Caco-2 (cell line): ENCODE data around the gene INPP4B. TPM values are rescaled to one million over a fixed set of nuclear protein-coding genes. Genes with fewer than 3 reads are reported as not detected.

ENCODE experiments used
- BruUV-seq: library from RNA; stranded (reverse); fragments of 400-500 nt; replicated peaks from 2 replicates; lab custom pipeline; 2021; lab: Mats Ljungman, UMichigan
- CTCF ChIA-PET: fragments of 300-600 bp; sonication (Branson Sonifier 250); formaldehyde crosslinking; loops from one replicate; lab custom pipeline; 2022; ENCODE audit warnings: antibody characterized with exemption; lab: Charles Lee
- POLR2A ChIA-PET: fragments of 300-600 bp; sonication (Branson Sonifier 250); formaldehyde crosslinking; loops from one replicate; lab custom pipeline; 2022; ENCODE audit warnings: antibody characterized with exemption; lab: Charles Lee
- DNase-seq, 2 experiments: peaks; one replicate each; pipeline versions ENCODE4 v3.0.0 to v3.0.0-alpha.2; 2020 to 2022
- H3K27me3 ChIP-seq: replicated peaks from 2 replicates; pipeline ENCODE4 v1.6.0; 2011; ENCODE audit warnings: low read length; ENCODE audit not compliant: control insufficient read depth, insufficient read depth
- H3K36me3 ChIP-seq: 2 replicates; pipeline ENCODE4 v1.5.1; 2011; ENCODE audit warnings: low read length; ENCODE audit not compliant: control insufficient read depth, insufficient read depth
- H3K4me1 ChIP-seq: fragments of 250-450 bp; sonication (Bioruptor Pico); 2 replicates; pipeline ENCODE4 v1.5.1; 2020; ENCODE audit warnings: mild to moderate bottlenecking
- H3K4me3 ChIP-seq: 2 replicates; pipeline ENCODE4 v1.5.1; 2011; ENCODE audit warnings: low read depth, mild to moderate bottlenecking, control low read depth, low read length
- H3K9me3 ChIP-seq: fragments of 250-450 bp; sonication (Bioruptor Pico); 2 replicates; pipeline ENCODE4 v1.5.1; 2020; ENCODE audit warnings: mild to moderate bottlenecking, moderate library complexity
- H3K27ac Mint-ChIP-seq: one replicate; pipeline ENCODE4 v1.8.0; 2022; ENCODE audit warnings: mixed read lengths; ENCODE audit not compliant: unreplicated experiment
- H3K27me3 Mint-ChIP-seq: one replicate; pipeline ENCODE4 v1.8.0; 2022; ENCODE audit warnings: mixed read lengths; ENCODE audit not compliant: insufficient read depth, unreplicated experiment
- H3K36me3 Mint-ChIP-seq: one replicate; pipeline ENCODE4 v1.8.0; 2022; ENCODE audit warnings: mild to moderate bottlenecking, mixed read lengths; ENCODE audit not compliant: insufficient read depth, unreplicated experiment
- H3K4me1 Mint-ChIP-seq: one replicate; pipeline ENCODE4 v1.8.0; 2022; ENCODE audit warnings: low read depth, mixed read lengths; ENCODE audit not compliant: unreplicated experiment
- H3K4me3 Mint-ChIP-seq: one replicate; pipeline ENCODE4 v1.8.0; 2022; ENCODE audit warnings: mild to moderate bottlenecking, moderate library complexity, mixed read lengths; ENCODE audit not compliant: unreplicated experiment
- H3K9me3 Mint-ChIP-seq: one replicate; pipeline ENCODE4 v1.8.0; 2022; ENCODE audit warnings: mixed read lengths; ENCODE audit not compliant: unreplicated experiment
- intact Hi-C: fragments of 100-400 bp; cut with micrococcal nuclease; formaldehyde crosslinking; loops from one replicate; pipeline ENCODE4 v1.10.0; 2022; ENCODE audit not compliant: unreplicated experiment
- total RNA-seq: library from RNA; stranded (reverse); gene quantifications from 2 replicates; pipeline ENCODE4 v1.2.3, GENCODE V29; 2022
- TF ChIP-seq, protein P1 (sequence below), 2 experiments: fragments of 200-600 bp in 1 of 2; IDR thresholded peaks; 1 replicate in 1 of 2; 2 replicates in 1 of 2; pipeline versions ENCODE4 v1.5.1 to v1.8.0; 2011 to 2022; ENCODE audit warnings: antibody characterized with exemption in 1 of 2, control low read depth in 1 of 2, inconsistent platforms in 1 of 2, low read depth in 1 of 2, low read length in 1 of 2, mild to moderate bottlenecking in 1 of 2, moderate library complexity in 1 of 2; ENCODE audit not compliant: insufficient read depth in 1 of 2, severe bottlenecking in 1 of 2, unreplicated experiment in 1 of 2

Gene INPP4B
- total RNA-seq, 1 experiment from 2014 or later: 10.3 TPM

DNA sequence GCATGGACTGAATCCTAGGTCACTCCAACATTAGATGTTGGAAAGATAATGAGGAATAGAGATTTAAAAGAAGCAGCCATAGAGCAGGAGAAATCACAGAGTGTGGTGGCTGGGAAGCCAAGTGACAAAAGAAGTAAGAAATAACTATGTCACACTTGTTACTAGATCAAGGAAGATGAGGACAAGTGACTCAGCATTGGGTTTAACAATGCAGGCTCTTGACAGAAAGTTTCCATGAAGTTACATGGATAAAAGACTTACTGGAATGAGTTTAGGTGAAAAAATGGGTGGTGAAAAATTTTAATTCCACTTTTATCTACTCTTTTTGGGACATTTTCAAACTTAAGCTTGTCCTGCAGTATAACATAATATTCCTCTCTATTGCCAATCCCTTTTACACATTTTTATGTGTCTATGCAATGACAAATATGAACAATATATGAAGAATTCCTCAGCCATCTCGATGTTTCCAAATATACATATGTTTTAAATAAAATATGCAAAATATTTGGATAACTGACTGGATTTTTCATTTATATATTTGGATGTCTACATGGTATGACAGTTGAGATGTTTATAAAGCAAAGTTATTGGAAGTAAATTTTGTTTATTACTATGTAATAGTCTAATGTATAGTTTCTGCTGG is 747.1 kb downstream of the INPP4B start:
- intact Hi-C loops: no loop called here
- H3K36me3 ChIP-seq: no peaks in the 10 kb centered on the region
- no peak overlapping the region for H3K27ac Mint-ChIP-seq
- ChIA-PET POLR2A (no interaction called here), CTCF (no interaction called here)
- H3K4me3 ChIP-seq: no peak overlapping the region
- no peak overlapping the region for H3K4me3 Mint-ChIP-seq
- H3K9me3 ChIP-seq: no peaks in the 10 kb centered on the region
- H3K27me3 Mint-ChIP-seq: no peaks in the 10 kb centered on the region
- H3K27me3 ChIP-seq: no peaks in the 10 kb centered on the region
- no peaks in the 10 kb centered on the region for H3K36me3 Mint-ChIP-seq
- H3K4me1 ChIP-seq: no peaks in the 10 kb centered on the region
- no peaks in the 10 kb centered on the region for H3K4me1 Mint-ChIP-seq
- BruUV-seq: no TSS peak
- no peaks in the 10 kb centered on the region for H3K9me3 Mint-ChIP-seq
- DNase-seq: no peak
- TF ChIP-seq, protein P1, sequence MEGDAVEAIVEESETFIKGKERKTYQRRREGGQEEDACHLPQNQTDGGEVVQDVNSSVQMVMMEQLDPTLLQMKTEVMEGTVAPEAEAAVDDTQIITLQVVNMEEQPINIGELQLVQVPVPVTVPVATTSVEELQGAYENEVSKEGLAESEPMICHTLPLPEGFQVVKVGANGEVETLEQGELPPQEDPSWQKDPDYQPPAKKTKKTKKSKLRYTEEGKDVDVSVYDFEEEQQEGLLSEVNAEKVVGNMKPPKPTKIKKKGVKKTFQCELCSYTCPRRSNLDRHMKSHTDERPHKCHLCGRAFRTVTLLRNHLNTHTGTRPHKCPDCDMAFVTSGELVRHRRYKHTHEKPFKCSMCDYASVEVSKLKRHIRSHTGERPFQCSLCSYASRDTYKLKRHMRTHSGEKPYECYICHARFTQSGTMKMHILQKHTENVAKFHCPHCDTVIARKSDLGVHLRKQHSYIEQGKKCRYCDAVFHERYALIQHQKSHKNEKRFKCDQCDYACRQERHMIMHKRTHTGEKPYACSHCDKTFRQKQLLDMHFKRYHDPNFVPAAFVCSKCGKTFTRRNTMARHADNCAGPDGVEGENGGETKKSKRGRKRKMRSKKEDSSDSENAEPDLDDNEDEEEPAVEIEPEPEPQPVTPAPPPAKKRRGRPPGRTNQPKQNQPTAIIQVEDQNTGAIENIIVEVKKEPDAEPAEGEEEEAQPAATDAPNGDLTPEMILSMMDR (IDR thresholded peaks at IDR 0.05; ENCODE audit: insufficient read depth in 1 of 2, low read depth in 1 of 2, low read length in 1 of 2, severe bottlenecking in 1 of 2, unreplicated experiment in 1 of 2): no peak

DNA sequence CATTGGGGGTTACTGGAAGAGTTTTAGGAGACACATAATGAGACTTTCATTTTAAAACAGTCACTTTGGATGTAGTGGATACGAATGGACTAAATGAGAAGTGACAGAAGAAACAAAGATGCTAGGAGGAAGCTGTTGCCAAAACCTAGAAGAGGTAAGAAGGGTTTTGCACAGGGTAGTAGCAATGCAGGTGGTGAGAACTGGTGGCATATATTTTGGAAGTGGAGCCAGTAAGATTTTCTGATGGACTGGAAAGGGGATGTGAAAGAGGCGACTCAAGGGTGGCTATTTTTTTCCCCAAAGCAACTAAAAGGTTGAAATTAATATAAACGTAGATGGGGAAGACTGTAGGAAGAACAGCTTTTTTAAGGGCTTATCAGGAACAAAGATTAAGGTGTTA is 747.7 kb downstream of the INPP4B start:
- H3K4me1 Mint-ChIP-seq: no peaks in the 10 kb centered on the region
- no peak overlapping the region for H3K4me3 Mint-ChIP-seq
- TF ChIP-seq, protein P1 (IDR thresholded peaks at IDR 0.05; ENCODE audit: insufficient read depth in 1 of 2, low read depth in 1 of 2, low read length in 1 of 2, severe bottlenecking in 1 of 2, unreplicated experiment in 1 of 2): no peak
- H3K36me3 ChIP-seq: no peaks in the 10 kb centered on the region
- ChIA-PET POLR2A (no interaction called here), CTCF (no interaction called here)
- no peak overlapping the region for H3K4me3 ChIP-seq
- H3K27me3 ChIP-seq: no peaks in the 10 kb centered on the region
- no peaks in the 10 kb centered on the region for H3K36me3 Mint-ChIP-seq
- no TSS peak for BruUV-seq
- H3K27me3 Mint-ChIP-seq: no peaks in the 10 kb centered on the region
- no peak for DNase-seq
- H3K27ac Mint-ChIP-seq: no peak overlapping the region
- H3K4me1 ChIP-seq: no peaks in the 10 kb centered on the region
- no peaks in the 10 kb centered on the region for H3K9me3 Mint-ChIP-seq
- intact Hi-C loops: no loop called here
- no peaks in the 10 kb centered on the region for H3K9me3 ChIP-seq

DNA sequence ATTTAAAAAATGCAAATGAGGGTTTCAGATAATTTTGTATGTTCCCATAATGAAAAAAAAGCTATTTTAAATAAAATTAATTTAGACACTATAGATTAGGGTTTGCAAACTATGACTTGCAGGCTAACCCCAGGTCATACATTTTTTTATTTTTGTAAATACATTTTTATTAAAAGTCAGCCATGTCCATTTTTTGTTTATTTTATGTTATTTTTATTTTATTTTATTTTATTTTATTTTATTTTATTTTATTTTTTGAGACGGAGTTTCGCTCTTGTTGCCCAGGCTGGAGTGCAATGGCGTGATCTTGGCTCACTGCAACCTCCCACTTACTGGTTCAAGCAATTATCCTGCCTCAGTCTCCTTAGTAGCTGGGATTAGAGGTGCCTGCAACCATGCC is 749.1 kb downstream of the INPP4B start:
- BruUV-seq: no TSS peak
- no peaks in the 10 kb centered on the region for H3K4me1 Mint-ChIP-seq
- H3K36me3 ChIP-seq: no peaks in the 10 kb centered on the region
- intact Hi-C loops: no loop called here
- TF ChIP-seq, protein P1 (IDR thresholded peaks at IDR 0.05; ENCODE audit: insufficient read depth in 1 of 2, low read depth in 1 of 2, low read length in 1 of 2, severe bottlenecking in 1 of 2, unreplicated experiment in 1 of 2): no peak
- H3K27me3 ChIP-seq: no peaks in the 10 kb centered on the region
- no peaks in the 10 kb centered on the region for H3K36me3 Mint-ChIP-seq
- no peak overlapping the region for H3K4me3 ChIP-seq
- DNase-seq: no peak
- ChIA-PET CTCF (no interaction called here), POLR2A (no interaction called here)
- no peak overlapping the region for H3K4me3 Mint-ChIP-seq
- H3K27me3 Mint-ChIP-seq: no peaks in the 10 kb centered on the region
- no peaks in the 10 kb centered on the region for H3K4me1 ChIP-seq
- H3K9me3 Mint-ChIP-seq: no peaks in the 10 kb centered on the region
- no peak overlapping the region for H3K27ac Mint-ChIP-seq
- H3K9me3 ChIP-seq: no peaks in the 10 kb centered on the region
